ENCODE measurements around the gene E4F1. TPM values are rescaled to one million over a fixed set of nuclear protein-coding genes. Genes with fewer than 3 reads are reported as not detected.

E4F1 gene
- total RNA-seq, 6 experiments from 2014 or later: 8.9 to 11.3 (median 10.4) TPM

- Histone ChIP-seq H3K4me1 (peaks cover 0 to 19% (median 9%) of the 10 kb centered on the region in 4 donors), H3K4me3 (peak overlapping the region; percentile 60 to 76 (median 60)), H3K36me3 (peaks cover 0 to 2% (median under 1%) of the 10 kb centered on the region in 4 donors), H3K27me3 (no peaks in the 10 kb centered on the region), H3K27ac (peak overlapping the region in 1 of 3 donors; percentile 43), H3K9me3 (no peaks in the 10 kb centered on the region)
- no peak for ATAC-seq
- no peak for DNase-seq
- intact Hi-C loops (cut with DNase I): no loop called here
- WGBS (ENCODE audit: insufficient coverage, low coverage, low lambda C conversion rate, missing lambda C conversion rate): under 1% methylated on average over 12 of the region's 98 CpGs
- TF ChIP-seq CTCF (IDR thresholded peaks at IDR 0.05) (no peak), POLR2A (IDR thresholded peaks at IDR 0.05) (peak; percentile 18)
Measured at GRCh38 chr16:2213817-2214718, 9.3 kb upstream of the E4F1 start.

GRCh38 chr16:2214719-2214968 is 8.7 kb upstream of the E4F1 start, which contains the start of gene PGP:
Gene PGP, minus strand, starts transcription at chr16:2214840. Its CDS starts 63 bp downstream, at chr16:2214777.
- ATAC-seq (peak in 3 of 4 donors; percentile 89 to 93 (median 93)), DNase-seq (no peak)
- no peaks in the 10 kb centered on the region for H3K9me3 ChIP-seq
- peak within 1 kb of the TSS; percentile 82 to 83 (median 82) for H3K27ac ChIP-seq
- intact Hi-C loops (cut with DNase I): no loop called here
- peaks cover 0 to 19% (median 9%) of the 10 kb centered on the region in 4 donors for H3K4me1 ChIP-seq
- H3K36me3 ChIP-seq: no peaks in the 10 kb centered on the region
- WGBS (ENCODE audit: insufficient coverage, low coverage, low lambda C conversion rate, missing lambda C conversion rate): no CpG with 5 or more reads among the region's 48 CpGs
- no peak for TF ChIP-seq CTCF (IDR thresholded peaks at IDR 0.05)
- no peak for TF ChIP-seq POLR2A (IDR thresholded peaks at IDR 0.05)
- H3K27me3 ChIP-seq: no peaks in the 10 kb centered on the region
- peak within 1 kb of the TSS; percentile 60 to 76 (median 63) for H3K4me3 ChIP-seq

GRCh38 chr16:2216330-2216729 is 7.1 kb upstream of the E4F1 start:
- H3K4me3 ChIP-seq: no peak overlapping the region
- no peak overlapping the region for H3K27ac ChIP-seq
- H3K36me3 ChIP-seq: no peaks in the 10 kb centered on the region
- peaks cover 0 to 19% (median 9%) of the 10 kb centered on the region in 4 donors for H3K4me1 ChIP-seq
- no peaks in the 10 kb centered on the region for H3K27me3 ChIP-seq
- H3K9me3 ChIP-seq: no peaks in the 10 kb centered on the region
- DNase-seq: no peak
- WGBS (ENCODE audit: insufficient coverage, low coverage, low lambda C conversion rate, missing lambda C conversion rate): 80% methylated on average over 2 of the region's 4 CpGs
- ATAC-seq: no peak
- intact Hi-C loops (cut with DNase I): no loop called here
- TF ChIP-seq POLR2A (IDR thresholded peaks at IDR 0.05) (no peak), CTCF (IDR thresholded peaks at IDR 0.05) (no peak)

GRCh38 chr16:2223942-2224486 is 623 bp downstream of the E4F1 start:
- peaks cover 0 to 29% (median 15%) of the 10 kb centered on the region in 4 donors for H3K4me1 ChIP-seq
- no peaks in the 10 kb centered on the region for H3K9me3 ChIP-seq
- peak overlapping the region; percentile 68 to 86 (median 75) for H3K27ac ChIP-seq
- DNase-seq: peak; percentile 63 to 75 (median 72)
- peak overlapping the region; percentile 97 to 99 (median 98) for H3K4me3 ChIP-seq
- H3K27me3 ChIP-seq: no peaks in the 10 kb centered on the region
- TF ChIP-seq CTCF (IDR thresholded peaks at IDR 0.05) (peak in 3 of 4 donors; percentile 19 to 44 (median 22)), POLR2A (IDR thresholded peaks at IDR 0.05) (no peak)
- peak; percentile 43 to 67 (median 60) for ATAC-seq
- intact Hi-C loops (cut with DNase I): no loop called here
- peaks cover 0 to 9% (median 0%) of the 10 kb centered on the region in 4 donors for H3K36me3 ChIP-seq
- WGBS (ENCODE audit: insufficient coverage, low coverage, low lambda C conversion rate, missing lambda C conversion rate): 30% methylated on average over 4 of the region's 22 CpGs
